GM12891 (cell line): Measurements from ENCODE around the gene SLCO4A1.

Source experiments
- PAX5 ChIP-seq: IDR thresholded peaks from 2 replicates; pipeline ENCODE4 v1.6.1; 2011; ENCODE audit warnings: low read length, moderate library complexity, mild to moderate bottlenecking; ENCODE audit not compliant: insufficient read depth, severe bottlenecking
- POLR2A ChIP-seq: IDR thresholded peaks from 2 replicates; pipeline ENCODE4 v1.6.1; 2011; ENCODE audit warnings: low read depth, low read length, control low read depth
- POLR2AphosphoS5 ChIP-seq: IDR thresholded peaks from 2 replicates; pipeline ENCODE4 v1.6.1; 2011; ENCODE audit warnings: low read depth, low read length, control low read depth
- POU2F2 ChIP-seq: IDR thresholded peaks from 2 replicates; pipeline ENCODE4 v1.6.1; 2011; ENCODE audit warnings: low read depth, mild to moderate bottlenecking, control low read depth, low read length, moderate library complexity
- SPI1 ChIP-seq: IDR thresholded peaks from 2 replicates; pipeline ENCODE4 v1.6.1; 2011; ENCODE audit warnings: low read depth, low read length, control low read depth
- TAF1 ChIP-seq: IDR thresholded peaks from 2 replicates; pipeline ENCODE4 v1.6.1; 2011; ENCODE audit warnings: low read depth, low read length, control low read depth

DNA sequence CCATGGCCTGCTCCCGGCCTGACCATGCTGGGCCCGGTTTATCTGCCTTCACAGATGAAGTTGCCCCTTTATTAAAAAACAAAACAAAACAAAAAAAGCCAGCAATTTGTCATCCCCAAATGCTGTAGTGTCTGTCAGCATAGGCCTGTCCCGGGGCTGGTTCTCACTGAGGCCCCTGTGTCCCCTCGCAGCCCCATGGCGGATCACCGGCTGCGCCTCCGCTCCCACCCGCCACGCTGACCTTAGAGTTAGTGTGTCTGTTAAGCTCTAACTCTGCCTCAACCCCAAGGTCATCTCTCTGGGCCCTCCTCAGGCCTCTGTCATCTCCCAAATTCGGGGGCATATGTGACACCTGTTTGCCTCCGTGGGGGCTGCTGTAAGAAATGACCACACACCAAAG lies 11.1 kb downstream of the SLCO4A1 start:
- no peak for TF ChIP-seq POLR2A
- TF ChIP-seq SPI1: no peak
- no peak for TF ChIP-seq POLR2AphosphoS5
- TF ChIP-seq TAF1: no peak
- TF ChIP-seq PAX5: no peak
- no peak for TF ChIP-seq POU2F2
